HepG2 (cell line): ENCODE results near the gene RPLP2. TPM values are rescaled to one million over a fixed set of nuclear protein-coding genes. Genes with fewer than 3 reads are reported as not detected.
A peak's percentile ranks its signal among the peaks of the same experiment; 100 is the strongest.

ENCODE experiments used
- ATAC-seq: fragments of 200-7000 bp; cut with Tn5 transposase; 3 replicates; pipeline ENCODE4 v1.9.1; 2020; ENCODE audit warnings: mild to moderate bottlenecking, moderate library complexity
- BruUV-seq: library from RNA; stranded (reverse); fragments of 400-500 nt; replicated peaks from 2 replicates; lab custom pipeline; 2021; lab: Mats Ljungman, UMichigan
- CTCF ChIA-PET: fragments of 300-600 bp; formaldehyde crosslinking; extraction: SDS; loops from one replicate; lab custom pipeline; 2021; ENCODE audit warnings: low total read pairs, inconsistent platforms, low intra/inter-chr PET ratio; lab: Yijun Ruan, JAX
- POLR2A ChIA-PET: fragments of 350-600 bp; sonication (Branson Sonifier 250); formaldehyde crosslinking; loops from one replicate; lab custom pipeline; 2020; ENCODE audit warnings: antibody characterized with exemption, inconsistent platforms; lab: Yijun Ruan, JAX
- DNase-seq: peaks from one replicate; pipeline ENCODE4 v3.0.0-alpha.2; 2015; ENCODE audit warnings: low spot score
- FAIRE-seq: peaks from 3 replicates; lab custom pipeline; 2011; peaks lifted over from hg19 to GRCh38; lab: Jason Lieb, UNC
- H2AFZ ChIP-seq: one replicate; pipeline ENCODE4 v1.6.1; 2011; ENCODE audit warnings: low read length, inconsistent platforms
- H3K27ac ChIP-seq: fragments of 300-600 bp; 3 replicates; pipeline ENCODE4 v1.8.0; 2011; ENCODE audit warnings: mixed run types, mild to moderate bottlenecking, mixed read lengths, low read length, inconsistent platforms; ENCODE audit not compliant: insufficient read depth; ENCODE audit errors: extremely low read length
- H3K27me3 ChIP-seq, 2 experiments: fragments of 200-600 bp in 1 of 2; 2 replicates in 1 of 2; 3 replicates in 1 of 2; pipeline versions ENCODE4 v1.6.0 to v1.8.0; 2011; ENCODE audit warnings: low read length in 2 of 2, mild to moderate bottlenecking in 2 of 2, moderate library complexity in 2 of 2, inconsistent platforms in 1 of 2; ENCODE audit not compliant: insufficient read depth in 2 of 2, control insufficient read depth in 1 of 2
- H3K36me3 ChIP-seq, 2 experiments: fragments of 200-600 bp in 1 of 2; replicated peaks in 1 of 2; 2 replicates in 1 of 2; 3 replicates in 1 of 2; pipeline versions ENCODE4 v1.5.1 to v1.8.0; 2011; ENCODE audit warnings: low read length in 2 of 2, inconsistent platforms in 1 of 2; ENCODE audit not compliant: insufficient read depth in 2 of 2, control insufficient read depth in 1 of 2
- H3K4me1 ChIP-seq: 2 replicates; pipeline ENCODE4 v1.5.1; 2012; ENCODE audit warnings: low read length, inconsistent platforms; ENCODE audit not compliant: insufficient read depth
- H3K4me2 ChIP-seq: 2 replicates; pipeline ENCODE4 v1.6.0; 2011; ENCODE audit warnings: low read depth, low read length, inconsistent platforms
- H3K4me3 ChIP-seq, 3 experiments: fragments of 200-600 bp in 1 of 3; sonication (generic), shearing (Covaris generic) in 1 of 3; replicated peaks in 1 of 3; 2 replicates each; pipeline ENCODE4 v1.5.1; 2011 to 2016; ENCODE audit warnings: low read length in 3 of 3, inconsistent platforms in 2 of 3, low read depth in 2 of 3, mild to moderate bottlenecking in 2 of 3, control low read depth in 1 of 3, mixed read lengths in 1 of 3; ENCODE audit not compliant: insufficient read depth in 1 of 3
- H3K79me2 ChIP-seq: one replicate; pipeline ENCODE4 v1.6.1; 2011; ENCODE audit warnings: low read length, inconsistent platforms; ENCODE audit not compliant: insufficient read depth
- H3K9ac ChIP-seq: 2 replicates; pipeline ENCODE4 v1.6.0; 2011; ENCODE audit warnings: mild to moderate bottlenecking, low read depth, low read length, inconsistent platforms; ENCODE audit not compliant: insufficient read depth
- H3K9me3 ChIP-seq: 2 replicates; pipeline ENCODE4 v1.5.1; 2012; ENCODE audit warnings: mild to moderate bottlenecking, low read length
- H4K20me1 ChIP-seq: 2 replicates; pipeline ENCODE4 v1.6.0; 2011; ENCODE audit warnings: inconsistent platforms, mild to moderate bottlenecking, low read length, moderate library complexity; ENCODE audit not compliant: insufficient read depth
- ATF5 ChIP-seq: sonication (generic); formaldehyde crosslinking; IDR thresholded peaks from 2 replicates; pipeline ENCODE4 v1.4.0; 2020; ENCODE audit warnings: mild to moderate bottlenecking, low read depth, missing genetic modification reagents
- HNF4G ChIP-seq, 2 experiments: sonication (generic) in 1 of 2; formaldehyde crosslinking in 1 of 2; IDR thresholded peaks; 2 replicates each; pipeline versions ENCODE4 v1.4.0 to v1.6.1; 2011 to 2020; ENCODE audit warnings: borderline replicate concordance in 2 of 2, low read depth in 2 of 2, mild to moderate bottlenecking in 2 of 2, low read length in 1 of 2, missing genetic modification reagents in 1 of 2, moderate library complexity in 1 of 2
- HNRNPK ChIP-seq: fragments of 200-400 bp; formaldehyde crosslinking; IDR thresholded peaks from 2 replicates; pipeline ENCODE4 v1.6.1; 2018; ENCODE audit warnings: low read length, low read depth, moderate library complexity, mild to moderate bottlenecking; ENCODE audit not compliant: poor library complexity, severe bottlenecking
- HNRNPL ChIP-seq: fragments of 200-400 bp; formaldehyde crosslinking; IDR thresholded peaks from 2 replicates; pipeline ENCODE4 v1.6.1; 2017; ENCODE audit warnings: mild to moderate bottlenecking, low read depth, low read length
- MZF1 ChIP-seq: sonication (generic); formaldehyde crosslinking; IDR thresholded peaks from 2 replicates; pipeline ENCODE4 v1.8.1; 2023; ENCODE audit warnings: mild to moderate bottlenecking, missing genetic modification reagents, borderline replicate concordance
- POLR2A ChIP-seq, 2 experiments: IDR thresholded peaks; 2 replicates each; pipeline ENCODE4 v1.6.1; 2011; ENCODE audit warnings: low read depth in 2 of 2, low read length in 2 of 2, mild to moderate bottlenecking in 1 of 2, moderate library complexity in 1 of 2; ENCODE audit not compliant: insufficient read depth in 1 of 2
- REST ChIP-seq, 2 experiments: IDR thresholded peaks; 2 replicates each; pipeline ENCODE4 v1.6.1; 2011 to 2012; ENCODE audit warnings: low read length in 2 of 2, borderline replicate concordance in 1 of 2, low read depth in 1 of 2, mild to moderate bottlenecking in 1 of 2, moderate library complexity in 1 of 2
- TBP ChIP-seq: sonication (generic); formaldehyde crosslinking; IDR thresholded peaks from 2 replicates; pipeline ENCODE4 v1.5.0; 2020; ENCODE audit warnings: missing genetic modification reagents
- ZC3H4 ChIP-seq: sonication (generic); formaldehyde crosslinking; IDR thresholded peaks from 2 replicates; pipeline ENCODE4 v1.4.0; 2020; ENCODE audit warnings: missing genetic modification reagents, borderline replicate concordance
- ZFP37 ChIP-seq: sonication (generic); formaldehyde crosslinking; IDR thresholded peaks from 2 replicates; pipeline ENCODE4 v1.4.0; 2020; ENCODE audit warnings: missing genetic modification reagents, borderline replicate concordance
- ZNF562 ChIP-seq: sonication (generic); formaldehyde crosslinking; IDR thresholded peaks from 2 replicates; pipeline ENCODE4 v1.8.0; 2022; ENCODE audit warnings: missing genetic modification reagents, borderline replicate concordance
- ZNF768 ChIP-seq: sonication (generic); formaldehyde crosslinking; IDR thresholded peaks from 2 replicates; pipeline ENCODE4 v1.4.0; 2020; ENCODE audit warnings: missing genetic modification reagents
- ZSCAN30 ChIP-seq: sonication (generic); formaldehyde crosslinking; IDR thresholded peaks from 2 replicates; pipeline ENCODE4 v1.5.0; 2020; ENCODE audit warnings: mild to moderate bottlenecking, missing genetic modification reagents
- WGBS: methylation state at CpG from one replicate; pipeline ENCODE4 v1.1.6; 2017; ENCODE audit warnings: low lambda C conversion rate; 5-methylcytosine and 5-hydroxymethylcytosine counted together
- in situ Hi-C: cut with HindIII; loops from 2 replicates; pipeline ENCODE4 v1.10.0; 2017; ENCODE audit warnings: low pct_unique_long_range_greater_than_20kb; ENCODE audit not compliant: extremely low pct_ligation_motif_present
- intact Hi-C: fragments of 100-400 bp; cut with micrococcal nuclease; formaldehyde crosslinking; loops from one replicate; pipeline ENCODE4 v1.10.0; 2022; ENCODE audit not compliant: unreplicated experiment
- polyA plus RNA-seq, 8 experiments: library from polyadenylated mRNA; depleted of rRNA in 3 of 8; stranded (reverse) in 7 of 8; unstranded in 1 of 8; fragments of >200 nt; fragmentation: Illumina TruSeq in 4 of 8; extraction: Trizol in 4 of 8; gene quantifications; 2 replicates each; pipeline versions ENCODE4 v1.2.1 to v1.2.3, GENCODE V29; 2011 to 2016; ENCODE audit warnings: low read depth in 4 of 8, missing spikeins in 1 of 8, mixed read lengths in 1 of 8; ENCODE audit not compliant: insufficient read depth in 1 of 8
- total RNA-seq, 5 experiments: library from RNA; depleted of rRNA; stranded (reverse); fragments of >200 nt; fragmentation: Illumina TruSeq; extraction: Trizol; gene quantifications; 2 replicates each; pipeline ENCODE4 v1.2.3, GENCODE V29; 2016; ENCODE audit warnings: low read depth in 1 of 5

Gene RPLP2
- total and polyA plus RNA-seq, 2 of the 13 experiments (the other 11 are each of a cell fraction or from before 2014, with no cell fraction given): 978 to 2,106 TPM

GRCh38 chr11:762421-763072 is 47.2 kb upstream of the RPLP2 start (continued):
- TF ChIP-seq MZF1 (CRISPR knock-in tag) (no peak), HNRNPL (0 out of 2 replicates have a peak, but pooled peaks have one; percentile 50), ZC3H4 (no peak), ZNF768 (peak; percentile 18; the same call in 1 of the 2 replicates), TBP (no peak)

- CTCF ChIA-PET: no interaction called here
- no peaks in the 10 kb centered on the region for H3K27me3 ChIP-seq
- no peak for DNase-seq
- H3K4me2 ChIP-seq: no peak overlapping the region
- no peaks in the 10 kb centered on the region for H3K4me1 ChIP-seq
- H3K27ac ChIP-seq: no peak overlapping the region
- FAIRE-seq: no peak
- H3K9me3 ChIP-seq: no peaks in the 10 kb centered on the region
- 98% methylated on average over 24 of the region's 24 CpGs for WGBS
- in situ Hi-C loops: no loop called here
- no peak overlapping the region for H3K9ac ChIP-seq
- H4K20me1 ChIP-seq: peaks cover 9% of the 10 kb centered on the region; the same call in 1 of the 2 replicates
- TF ChIP-seq ATF5 (CRISPR knock-in tag) (no peak), REST (IDR thresholded peaks at IDR 0.05; ENCODE audit: borderline replicate concordance in 1 of 2, low read depth in 1 of 2, low read length in 2 of 2) (no peak), ZFP37 (CRISPR knock-in tag) (no peak), ZNF562 (CRISPR knock-in tag) (no peak), HNRNPK (no peak), HNF4G (IDR thresholded peaks at IDR 0.05; ENCODE audit: borderline replicate concordance, low read depth, low read length) (no peak), HNF4G (CRISPR knock-in tag; IDR thresholded peaks at IDR 0.05; ENCODE audit: borderline replicate concordance, low read depth) (no peak), POLR2A (IDR thresholded peaks at IDR 0.05; ENCODE audit: insufficient read depth in 1 of 2, low read depth in 2 of 2, low read length in 2 of 2) (peak in 1 of 2 experiments; percentile 9; a peak in 1 of 4 replicates), ZSCAN30 (CRISPR knock-in tag) (no peak)
- TF ChIP-seq, all 625 proteins: peak for 1
- peaks cover 20 to 67% of the 10 kb centered on the region in 2 experiments for H3K36me3 ChIP-seq
- H3K4me3 ChIP-seq: no peak overlapping the region
- POLR2A ChIA-PET: interaction anchor here (0.8 kb wide), 1 partner anchor 16 kb away, joined by 4 read pairs; the partner anchor contains the start of gene TALDO1
- no peaks in the 10 kb centered on the region for H3K79me2 ChIP-seq
- intact Hi-C loops: loop anchor here (2.0 kb wide), 1 partner anchor 34 kb away; no protein-coding TSS in a partner anchor
- no peak for ATAC-seq
- BruUV-seq: no TSS peak
- no peak overlapping the region for H2AFZ ChIP-seq
Observed at GRCh38 chr11:763073-763463, 46.7 kb upstream of the RPLP2 start.
